MCF 10A (cell line): ENCODE results near the gene EPG5. TPM values are rescaled to one million over a fixed set of nuclear protein-coding genes. Genes with fewer than 3 reads are reported as not detected.

Experiments
- BruUV-seq: library from RNA; stranded (reverse); fragments of 400-500 nt; replicated peaks from 2 replicates; lab custom pipeline; 2021; lab: Mats Ljungman, UMichigan
- CTCF ChIA-PET: fragments of 300-600 bp; sonication (Branson Sonifier 250); formaldehyde crosslinking; extraction: SDS; loops from one replicate; lab custom pipeline; 2021; ENCODE audit warnings: antibody characterized with exemption, inconsistent platforms; lab: Yijun Ruan, JAX
- POLR2A ChIA-PET: fragments of 300-600, 350-650 bp; sonication (Branson Sonifier 250); formaldehyde crosslinking; extraction: SDS; loops from one replicate; lab custom pipeline; 2020; ENCODE audit warnings: antibody characterized with exemption, inconsistent platforms; lab: Yijun Ruan, JAX
- DNase-seq: peaks from one replicate; pipeline ENCODE4 v3.0.0-alpha.2; 2018; ENCODE audit not compliant: unreplicated experiment
- H3K27ac Mint-ChIP-seq: one replicate; pipeline ENCODE4 v1.8.0; 2022; ENCODE audit warnings: mild to moderate bottlenecking, low read depth, mixed read lengths; ENCODE audit not compliant: unreplicated experiment
- H3K27me3 Mint-ChIP-seq: one replicate; pipeline ENCODE4 v1.8.0; 2022; ENCODE audit warnings: mixed read lengths; ENCODE audit not compliant: insufficient read depth, unreplicated experiment
- H3K36me3 Mint-ChIP-seq: one replicate; pipeline ENCODE4 v1.8.0; 2022; ENCODE audit warnings: mild to moderate bottlenecking, moderate library complexity, mixed read lengths; ENCODE audit not compliant: insufficient read depth, unreplicated experiment
- H3K4me1 Mint-ChIP-seq: one replicate; pipeline ENCODE4 v1.8.0; 2022; ENCODE audit warnings: mixed read lengths; ENCODE audit not compliant: insufficient read depth, unreplicated experiment
- H3K4me3 Mint-ChIP-seq: one replicate; pipeline ENCODE4 v1.8.0; 2022; ENCODE audit warnings: mild to moderate bottlenecking, moderate library complexity, mixed read lengths; ENCODE audit not compliant: unreplicated experiment
- H3K9me3 Mint-ChIP-seq: one replicate; pipeline ENCODE4 v1.8.0; 2022; ENCODE audit warnings: mixed read lengths; ENCODE audit not compliant: unreplicated experiment
- intact Hi-C: fragments of 100-400 bp; cut with micrococcal nuclease; formaldehyde crosslinking; loops from 2 replicates; pipeline ENCODE4 v1.14.1; 2022
- total RNA-seq: library from RNA; stranded (reverse); gene quantifications from 2 replicates; pipeline ENCODE4 v1.2.3, GENCODE V29; 2022
- TF ChIP-seq, protein P1 (sequence below): fragments of 200-600 bp; IDR thresholded peaks from one replicate; pipeline ENCODE4 v1.8.0; 2022; ENCODE audit warnings: antibody characterized with exemption, mild to moderate bottlenecking; ENCODE audit not compliant: unreplicated experiment

Gene EPG5
- total RNA-seq, 1 experiment from 2014 or later = 19.4 TPM

DNA sequence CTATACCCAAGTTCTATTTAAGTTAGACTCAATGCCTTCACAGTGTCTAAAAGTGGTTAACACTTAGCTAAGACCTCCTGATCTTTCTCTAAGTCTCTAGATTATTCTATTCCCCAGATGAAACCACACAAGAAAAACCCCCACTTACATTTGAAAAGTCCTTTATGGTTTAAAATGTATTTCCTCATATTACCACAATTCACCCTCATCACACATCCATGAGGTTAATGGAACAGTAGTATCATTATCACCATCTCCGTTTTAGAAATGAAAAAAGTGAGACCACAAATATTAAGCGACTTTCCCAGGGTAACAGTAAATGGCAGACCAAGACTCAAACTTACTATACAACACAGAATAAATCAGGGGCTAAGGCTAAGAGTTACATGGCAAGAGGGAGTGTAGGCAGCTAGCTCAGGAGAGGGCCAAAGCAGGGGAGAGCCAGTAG, 28.6 kb downstream of the EPG5 start:
- intact Hi-C loops = no loop called here
- peaks cover 71% of the 10 kb centered on the region for H3K36me3 Mint-ChIP-seq
- H3K9me3 Mint-ChIP-seq = no peaks in the 10 kb centered on the region
- no TSS peak for BruUV-seq
- TF ChIP-seq, protein P1, sequence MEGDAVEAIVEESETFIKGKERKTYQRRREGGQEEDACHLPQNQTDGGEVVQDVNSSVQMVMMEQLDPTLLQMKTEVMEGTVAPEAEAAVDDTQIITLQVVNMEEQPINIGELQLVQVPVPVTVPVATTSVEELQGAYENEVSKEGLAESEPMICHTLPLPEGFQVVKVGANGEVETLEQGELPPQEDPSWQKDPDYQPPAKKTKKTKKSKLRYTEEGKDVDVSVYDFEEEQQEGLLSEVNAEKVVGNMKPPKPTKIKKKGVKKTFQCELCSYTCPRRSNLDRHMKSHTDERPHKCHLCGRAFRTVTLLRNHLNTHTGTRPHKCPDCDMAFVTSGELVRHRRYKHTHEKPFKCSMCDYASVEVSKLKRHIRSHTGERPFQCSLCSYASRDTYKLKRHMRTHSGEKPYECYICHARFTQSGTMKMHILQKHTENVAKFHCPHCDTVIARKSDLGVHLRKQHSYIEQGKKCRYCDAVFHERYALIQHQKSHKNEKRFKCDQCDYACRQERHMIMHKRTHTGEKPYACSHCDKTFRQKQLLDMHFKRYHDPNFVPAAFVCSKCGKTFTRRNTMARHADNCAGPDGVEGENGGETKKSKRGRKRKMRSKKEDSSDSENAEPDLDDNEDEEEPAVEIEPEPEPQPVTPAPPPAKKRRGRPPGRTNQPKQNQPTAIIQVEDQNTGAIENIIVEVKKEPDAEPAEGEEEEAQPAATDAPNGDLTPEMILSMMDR = no peak
- no peak overlapping the region for H3K4me3 Mint-ChIP-seq
- H3K27ac Mint-ChIP-seq = no peak overlapping the region
- DNase-seq = no peak
- no peaks in the 10 kb centered on the region for H3K27me3 Mint-ChIP-seq
- peaks cover 15% of the 10 kb centered on the region for H3K4me1 Mint-ChIP-seq
- POLR2A ChIA-PET = interaction anchor here (1.6 kb wide), 1 partner anchor 30 kb away, joined by 3 read pairs; no protein-coding TSS in a partner anchor
- CTCF ChIA-PET = interaction anchor here (0.6 to 1.3 kb wide), 2 partner anchors 9 to 52 kb away, joined by 4 to 5 read pairs; no protein-coding TSS in a partner anchor

DNA sequence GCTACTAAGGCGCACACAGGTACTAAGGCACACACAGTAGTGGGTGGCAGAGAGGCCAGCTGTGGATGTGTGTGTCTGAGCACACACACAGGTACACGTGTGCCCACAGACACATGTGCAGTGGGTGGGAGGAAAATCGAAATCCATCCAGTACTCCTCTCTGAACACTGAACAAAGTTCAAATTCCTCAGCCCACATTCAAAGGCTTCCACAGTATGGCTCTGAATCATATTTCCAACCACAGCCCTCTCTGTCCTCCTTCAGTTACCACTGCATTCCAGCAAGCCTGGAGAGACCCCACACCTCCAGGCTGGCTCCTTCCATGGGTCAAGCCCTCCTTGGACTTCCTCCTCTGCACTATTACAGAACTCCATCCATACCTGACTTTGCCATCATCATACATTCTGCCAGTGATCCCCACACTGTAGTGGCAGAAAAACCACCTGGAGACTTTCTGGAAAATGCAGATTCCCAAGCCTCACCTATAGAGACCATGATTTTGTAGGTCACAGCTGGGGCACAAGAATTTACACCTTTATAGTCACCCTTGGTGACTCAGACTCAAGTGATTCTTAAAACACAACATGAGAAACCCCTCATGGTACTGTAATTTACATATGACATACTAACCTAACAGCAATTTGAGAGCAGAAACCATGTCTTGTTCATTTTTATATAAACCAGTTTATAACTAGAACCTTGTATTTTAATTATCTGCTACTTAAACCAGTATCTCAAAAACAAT, 31.4 kb downstream of the EPG5 start:
- Mint-ChIP-seq H3K4me3 (no peak overlapping the region), H3K27ac (no peak overlapping the region), H3K27me3 (no peaks in the 10 kb centered on the region), H3K9me3 (no peaks in the 10 kb centered on the region), H3K36me3 (peaks cover 60% of the 10 kb centered on the region), H3K4me1 (peaks cover 8% of the 10 kb centered on the region)
- intact Hi-C loops = no loop called here
- DNase-seq = no peak
- ChIA-PET CTCF (no interaction called here), POLR2A (interaction anchor here (0.7 kb wide), 1 partner anchor 15 kb away, joined by 3 read pairs; no protein-coding TSS in a partner anchor)
- TF ChIP-seq, protein P1 = no peak
- BruUV-seq = no TSS peak

DNA sequence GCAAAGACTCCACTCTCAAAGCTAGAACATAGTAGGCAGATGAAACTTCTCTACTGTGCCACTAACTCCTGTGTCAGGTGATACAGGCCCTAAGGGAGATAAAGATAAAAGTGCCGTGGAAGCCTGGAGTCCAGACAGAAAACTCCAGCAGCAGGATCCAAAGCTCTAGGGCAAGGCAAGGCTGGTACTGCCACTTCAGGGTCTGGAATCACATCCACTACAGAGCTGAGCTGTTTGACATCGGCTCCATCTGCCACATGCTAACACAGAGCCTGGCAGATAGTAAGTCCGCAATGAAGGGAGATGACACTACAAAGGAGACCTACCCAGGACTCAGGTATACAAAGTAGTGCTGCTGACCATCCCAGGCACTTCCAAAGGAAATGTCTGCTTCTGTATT, 34.4 kb downstream of the EPG5 start:
- ChIA-PET CTCF (interaction anchor here (0.6 to 0.9 kb wide), 3 partner anchors 39 to 210 kb away, joined by 3 to 4 read pairs (median 3); no protein-coding TSS in a partner anchor), POLR2A (interaction anchor here (1.6 kb wide), 1 partner anchor 19 kb away, joined by 4 read pairs; no protein-coding TSS in a partner anchor)
- Mint-ChIP-seq H3K36me3 (peaks cover 70% of the 10 kb centered on the region), H3K4me3 (no peak overlapping the region), H3K27ac (no peak overlapping the region), H3K27me3 (no peaks in the 10 kb centered on the region), H3K9me3 (peaks cover 1% of the 10 kb centered on the region), H3K4me1 (no peaks in the 10 kb centered on the region)
- intact Hi-C loops = no loop called here
- TF ChIP-seq, protein P1 = no peak
- DNase-seq = no peak
- no TSS peak for BruUV-seq

DNA sequence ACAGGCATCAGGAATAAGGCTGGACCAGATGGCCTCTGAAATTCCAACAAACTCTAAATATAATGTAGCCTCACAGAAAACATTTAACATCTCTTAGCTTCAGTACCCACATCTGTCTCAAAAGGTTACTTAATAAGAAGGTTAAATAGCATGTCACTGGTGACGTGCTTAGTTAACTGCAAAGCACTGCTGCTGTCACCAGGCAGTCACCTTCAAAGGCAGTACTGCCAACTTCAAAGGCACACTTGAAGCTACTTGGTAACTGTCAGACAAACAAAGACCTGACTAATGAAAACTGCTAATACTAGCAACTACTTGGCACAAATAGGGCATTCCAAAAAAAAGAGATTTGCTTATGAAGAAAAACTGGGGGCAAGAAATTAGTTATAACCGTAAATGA, 36.2 kb downstream of the EPG5 start:
- Mint-ChIP-seq H3K9me3 (peaks cover 7% of the 10 kb centered on the region), H3K36me3 (peaks cover 77% of the 10 kb centered on the region), H3K27me3 (no peaks in the 10 kb centered on the region), H3K27ac (no peak overlapping the region), H3K4me1 (no peaks in the 10 kb centered on the region), H3K4me3 (no peak overlapping the region)
- no peak for DNase-seq
- TF ChIP-seq, protein P1 = no peak
- POLR2A ChIA-PET = interaction anchor here (2.1 kb wide), 1 partner anchor 10 kb away, joined by 5 read pairs; no protein-coding TSS in a partner anchor
- no TSS peak for BruUV-seq
- intact Hi-C loops = no loop called here
- CTCF ChIA-PET = interaction anchor here (0.7 kb wide), 1 partner anchor 140 kb away, joined by 3 read pairs; no protein-coding TSS in a partner anchor
